HEK293T (cell line): Measurements from ENCODE around the gene RUBCNL.

Experiments
- CTCF ChIA-PET: fragments of 350-600 bp; formaldehyde crosslinking; extraction: SDS; loops from one replicate; lab custom pipeline; 2021; ENCODE audit warnings: antibody characterized with exemption, inconsistent platforms; lab: Yijun Ruan, JAX
- POLR2A ChIA-PET: fragments of 350-600 bp; formaldehyde crosslinking; extraction: SDS; loops from one replicate; lab custom pipeline; 2020; ENCODE audit warnings: antibody characterized with exemption, inconsistent platforms; lab: Yijun Ruan, JAX
- DNase-seq: peaks from one replicate; pipeline ENCODE4 v3.0.0; 2012; ENCODE audit warnings: mixed read lengths; ENCODE audit errors: extremely low spot score
- ARNT ChIP-seq: fragments of 450-650 bp; IDR thresholded peaks from 2 replicates; pipeline ENCODE4 v1.6.1; 2017; ENCODE audit warnings: mild to moderate bottlenecking
- BHLHE40 ChIP-seq: fragments of 450-650 bp; IDR thresholded peaks from 2 replicates; pipeline ENCODE4 v1.6.1; 2016; ENCODE audit warnings: mild to moderate bottlenecking, moderate library complexity, borderline replicate concordance
- CTBP1 ChIP-seq: fragments of 450-650 bp; IDR thresholded peaks from 2 replicates; pipeline ENCODE4 v1.6.1; 2016; ENCODE audit warnings: borderline replicate concordance
- ELF4 ChIP-seq: fragments of 450-650 bp; IDR thresholded peaks from 2 replicates; pipeline ENCODE4 v1.6.1; 2017; ENCODE audit warnings: antibody characterized with exemption
- FOXA1 ChIP-seq: fragments of 450-650 bp; IDR thresholded peaks from 2 replicates; pipeline ENCODE4 v1.6.1; 2016; ENCODE audit warnings: mild to moderate bottlenecking
- FOXK2 ChIP-seq: fragments of 450-650 bp; IDR thresholded peaks from 2 replicates; pipeline ENCODE4 v1.6.1; 2016; ENCODE audit warnings: mild to moderate bottlenecking
- FOXM1 ChIP-seq: fragments of 450-650 bp; IDR thresholded peaks from 2 replicates; pipeline ENCODE4 v1.6.1; 2017; ENCODE audit warnings: mild to moderate bottlenecking, borderline replicate concordance
- HDGF ChIP-seq: fragments of 450-650 bp; IDR thresholded peaks from 2 replicates; pipeline ENCODE4 v1.6.1; 2017; ENCODE audit warnings: antibody characterized with exemption, borderline replicate concordance
- L3MBTL2 ChIP-seq: fragments of 450-650 bp; conservative IDR thresholded peaks from 2 replicates; pipeline ENCODE4 v1.6.1; 2016; ENCODE audit warnings: mild to moderate bottlenecking
- LEF1 ChIP-seq: fragments of 450-650 bp; IDR thresholded peaks from 2 replicates; pipeline ENCODE4 v1.6.1; 2017; ENCODE audit warnings: mild to moderate bottlenecking, borderline replicate concordance
- NFRKB ChIP-seq: fragments of 450-650 bp; IDR thresholded peaks from 2 replicates; pipeline ENCODE4 v1.6.1; 2016; ENCODE audit warnings: mild to moderate bottlenecking, moderate library complexity
- SP1 ChIP-seq: fragments of 450-650 bp; IDR thresholded peaks from 2 replicates; pipeline ENCODE4 v1.6.1; 2017
- SUZ12 ChIP-seq: fragments of 450-650 bp; IDR thresholded peaks from 2 replicates; pipeline ENCODE4 v1.6.1; 2016; ENCODE audit warnings: mild to moderate bottlenecking
- TARDBP ChIP-seq: fragments of 450-650 bp; IDR thresholded peaks from 2 replicates; pipeline ENCODE4 v1.6.1; 2016
- ZNF384 ChIP-seq: fragments of 450-650 bp; IDR thresholded peaks from 2 replicates; pipeline ENCODE4 v1.6.1; 2016
- TF ChIP-seq, protein P1 (sequence below): fragments of 450-650 bp; IDR thresholded peaks from 2 replicates; pipeline ENCODE4 v1.6.1; 2016

Gene RUBCNL

DNA sequence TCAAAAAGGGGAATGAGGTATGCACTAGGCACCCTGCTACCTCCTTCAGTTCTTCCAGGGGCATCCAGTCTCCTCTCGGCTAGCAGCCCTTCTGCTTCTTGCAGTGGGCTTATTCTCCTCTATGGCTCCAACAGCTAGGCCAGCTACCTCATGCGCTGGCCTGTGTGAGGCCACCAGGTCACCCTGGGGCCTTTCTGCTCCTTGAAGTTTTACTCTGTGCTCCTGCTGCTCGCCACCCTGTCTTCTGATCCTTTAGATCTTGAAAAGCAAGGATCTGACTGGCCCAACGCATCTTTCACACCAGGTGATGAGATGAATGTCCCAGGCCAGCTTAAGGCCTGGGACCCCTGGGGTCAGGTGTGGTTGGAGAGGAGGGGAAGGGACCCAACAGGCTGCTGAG is 66.2 kb downstream of the RUBCNL start:
- DNase-seq = no peak
- ChIA-PET CTCF (interaction anchor here (0.6 to 0.9 kb wide), 2 partner anchors 31 to 513 kb away, joined by 3 read pairs; no protein-coding TSS in a partner anchor), POLR2A (no interaction called here)
- TF ChIP-seq BHLHE40 (no peak), SP1 (no peak), ARNT (no peak), NFRKB (no peak), LEF1 (no peak)

DNA sequence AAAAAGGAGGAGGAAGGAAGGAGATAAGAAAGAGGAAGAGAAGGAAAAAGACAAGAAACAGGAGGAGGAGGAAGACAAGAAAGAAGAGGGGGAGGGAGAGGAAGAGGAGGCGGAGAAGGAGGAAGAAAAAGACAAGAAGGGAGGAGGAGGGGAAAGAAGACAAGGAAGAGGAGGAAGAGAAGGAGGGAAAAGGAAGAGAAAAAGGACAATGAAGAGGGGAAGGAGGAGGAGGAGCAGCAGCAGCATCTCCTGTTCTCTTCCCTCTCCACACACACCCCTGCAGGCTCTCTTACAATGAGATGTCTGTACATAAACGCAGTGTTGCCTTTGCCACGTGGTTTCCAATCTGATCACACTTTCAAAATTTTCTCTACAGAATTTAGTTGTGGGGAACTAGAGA is 66.6 kb downstream of the RUBCNL start:
- TF ChIP-seq NFRKB (no peak), ZNF384 (no peak), SUZ12 (no peak), FOXA1 (no peak), ELF4 (no peak), TARDBP (no peak), FOXK2 (no peak), HDGF (no peak), BHLHE40 (no peak), ARNT (no peak), CTBP1 (no peak), LEF1 (no peak), FOXM1 (no peak), SP1 (no peak), L3MBTL2 (no peak)
- TF ChIP-seq, protein P1, sequence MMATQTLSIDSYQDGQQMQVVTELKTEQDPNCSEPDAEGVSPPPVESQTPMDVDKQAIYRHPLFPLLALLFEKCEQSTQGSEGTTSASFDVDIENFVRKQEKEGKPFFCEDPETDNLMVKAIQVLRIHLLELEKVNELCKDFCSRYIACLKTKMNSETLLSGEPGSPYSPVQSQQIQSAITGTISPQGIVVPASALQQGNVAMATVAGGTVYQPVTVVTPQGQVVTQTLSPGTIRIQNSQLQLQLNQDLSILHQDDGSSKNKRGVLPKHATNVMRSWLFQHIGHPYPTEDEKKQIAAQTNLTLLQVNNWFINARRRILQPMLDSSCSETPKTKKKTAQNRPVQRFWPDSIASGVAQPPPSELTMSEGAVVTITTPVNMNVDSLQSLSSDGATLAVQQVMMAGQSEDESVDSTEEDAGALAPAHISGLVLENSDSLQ = no peak
- POLR2A ChIA-PET = no interaction called here
- no peak for DNase-seq
- CTCF ChIA-PET = no interaction called here

DNA sequence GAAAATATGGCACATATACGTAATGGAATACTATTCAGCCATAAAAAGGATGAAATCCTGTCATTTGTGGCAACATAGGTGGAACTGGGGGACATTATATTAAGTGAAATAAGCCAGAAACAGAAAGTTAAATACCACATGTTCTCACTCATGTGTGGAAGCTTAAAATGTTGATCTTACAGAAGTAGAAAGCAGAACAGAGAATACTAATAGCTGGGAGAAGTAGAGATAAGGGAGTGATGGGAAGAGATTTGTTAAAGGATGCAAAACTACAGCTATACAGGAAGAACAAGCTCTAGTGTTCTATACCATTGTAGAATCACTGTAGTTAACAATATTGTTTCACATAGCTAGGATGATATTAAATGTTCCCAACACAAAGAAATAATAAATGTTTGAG is 68.1 kb downstream of the RUBCNL start:
- DNase-seq = no peak
- TF ChIP-seq NFRKB (no peak), SP1 (no peak), ELF4 (no peak), HDGF (no peak), BHLHE40 (no peak)
- TF ChIP-seq, protein P1 = no peak
- POLR2A ChIA-PET = no interaction called here
- CTCF ChIA-PET = no interaction called here

DNA sequence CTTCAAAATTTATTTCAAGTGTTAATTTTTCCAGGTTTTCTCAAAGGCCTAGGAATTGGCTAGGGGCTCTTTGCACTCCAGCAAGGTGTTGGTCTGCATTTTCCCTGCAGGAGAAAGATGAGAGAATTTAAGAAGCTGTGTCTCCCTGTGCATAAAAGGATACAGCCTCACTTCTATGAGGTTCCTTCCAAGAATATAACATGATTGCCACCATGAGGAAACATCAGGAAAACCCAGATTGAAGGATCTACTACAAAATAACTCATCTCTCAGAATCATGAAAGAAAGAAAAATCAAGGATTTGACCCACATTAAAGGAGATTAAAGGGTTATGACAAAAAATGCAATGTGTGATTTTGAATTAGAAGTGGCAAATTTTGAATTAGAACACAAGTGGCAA is 69.9 kb downstream of the RUBCNL start:
- ChIA-PET POLR2A (no interaction called here), CTCF (no interaction called here)
- DNase-seq = no peak
- TF ChIP-seq TARDBP = no peak

DNA sequence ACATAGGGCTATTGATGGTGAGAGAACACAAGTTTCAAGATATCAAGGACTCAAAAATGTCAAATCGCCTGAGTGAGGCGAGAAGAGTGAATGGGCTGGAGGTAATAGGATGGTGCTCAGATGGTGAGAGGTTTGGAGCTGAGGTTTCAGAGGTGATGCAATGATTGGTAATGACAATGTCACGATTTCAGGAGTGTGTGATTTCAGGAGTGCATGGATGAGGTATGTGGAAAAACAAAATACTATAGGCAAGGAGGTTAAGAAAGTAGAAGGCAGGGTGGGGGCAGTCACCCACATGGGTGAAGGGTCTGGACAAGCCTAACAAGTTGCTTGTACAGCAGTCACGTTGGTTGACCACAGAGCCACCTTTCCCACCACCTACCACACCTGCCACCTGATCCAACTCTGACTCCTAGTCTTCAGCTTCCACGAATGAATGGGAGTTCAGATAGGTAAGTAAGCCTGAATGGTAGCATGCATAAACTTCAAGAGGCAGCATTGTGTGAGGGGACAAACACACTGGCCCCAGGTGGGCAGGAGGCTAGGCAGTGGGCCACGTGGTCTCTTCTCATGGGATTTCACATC is 71.5 kb downstream of the RUBCNL start:
- no peak for TF ChIP-seq TARDBP
- no peak for TF ChIP-seq FOXK2
- TF ChIP-seq, protein P1 = no peak
- no peak for TF ChIP-seq ELF4
- ChIA-PET POLR2A (no interaction called here), CTCF (no interaction called here)
- no peak for DNase-seq

DNA sequence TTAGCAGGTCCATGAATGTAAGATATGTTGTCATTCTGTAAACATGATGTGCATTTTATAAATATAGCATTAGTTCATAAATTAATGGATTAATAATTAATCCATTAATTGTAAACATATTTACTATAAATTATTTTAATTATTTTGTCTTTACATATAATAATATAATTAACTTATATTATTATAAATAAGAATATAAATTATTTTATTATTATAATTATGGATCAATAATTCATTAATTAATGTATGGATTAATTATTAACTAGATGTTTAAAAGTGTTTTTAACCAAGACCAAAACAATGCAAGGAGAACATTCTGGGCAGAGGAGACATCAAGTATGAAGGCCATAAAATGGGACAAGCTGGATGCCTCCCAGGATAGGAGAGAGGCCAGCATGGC is 72.0 kb downstream of the RUBCNL start:
- DNase-seq = no peak
- POLR2A ChIA-PET = no interaction called here
- TF ChIP-seq LEF1 (no peak), SUZ12 (no peak), SP1 (no peak), BHLHE40 (no peak), FOXM1 (no peak), HDGF (no peak), NFRKB (no peak), ZNF384 (no peak), ARNT (no peak), L3MBTL2 (no peak), FOXA1 (no peak), CTBP1 (no peak), FOXK2 (no peak), TARDBP (no peak), ELF4 (no peak)
- TF ChIP-seq, protein P1 = no peak
- CTCF ChIA-PET = no interaction called here

DNA sequence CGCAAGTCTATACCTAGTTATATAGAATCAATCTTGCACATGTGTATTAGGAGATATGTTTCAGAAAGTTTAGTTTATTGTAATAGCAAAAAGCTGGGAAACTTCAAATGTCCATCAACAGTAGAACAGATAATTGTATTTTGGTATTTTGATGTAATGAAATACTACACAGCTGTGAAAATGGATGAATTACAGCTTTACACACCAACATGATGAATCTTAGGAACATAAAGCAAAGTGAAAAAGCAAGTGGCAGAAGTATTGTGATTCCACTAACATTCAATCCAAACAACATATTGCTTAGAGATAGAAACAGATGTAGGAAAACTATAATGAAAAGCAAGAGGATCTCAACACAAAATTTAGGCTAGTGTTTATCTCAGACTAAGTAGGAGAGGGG is 72.5 kb downstream of the RUBCNL start:
- ChIA-PET POLR2A (no interaction called here), CTCF (interaction anchor here (0.6 kb wide), 1 partner anchor 19 kb away, joined by 3 read pairs; no protein-coding TSS in a partner anchor)
- DNase-seq = no peak
- no peak for TF ChIP-seq BHLHE40
- TF ChIP-seq CTBP1 = no peak
- TF ChIP-seq L3MBTL2 = no peak
- TF ChIP-seq, protein P1 = no peak
